Caco-2 (cell line): ENCODE results near the gene DDIAS. TPM values are rescaled to one million over a fixed set of nuclear protein-coding genes. Genes with fewer than 3 reads are reported as not detected.
A peak's percentile ranks its signal among the peaks of the same experiment; 100 is the strongest.

ENCODE experiments used
- BruUV-seq: library from RNA; stranded (reverse); fragments of 400-500 nt; replicated peaks from 2 replicates; lab custom pipeline; 2021; lab: Mats Ljungman, UMichigan
- CTCF ChIA-PET: fragments of 300-600 bp; sonication (Branson Sonifier 250); formaldehyde crosslinking; loops from one replicate; lab custom pipeline; 2022; ENCODE audit warnings: antibody characterized with exemption; lab: Charles Lee
- POLR2A ChIA-PET: fragments of 300-600 bp; sonication (Branson Sonifier 250); formaldehyde crosslinking; loops from one replicate; lab custom pipeline; 2022; ENCODE audit warnings: antibody characterized with exemption; lab: Charles Lee
- DNase-seq, 2 experiments: peaks; one replicate each; pipeline versions ENCODE4 v3.0.0 to v3.0.0-alpha.2; 2020 to 2022
- H3K27me3 ChIP-seq: replicated peaks from 2 replicates; pipeline ENCODE4 v1.6.0; 2011; ENCODE audit warnings: low read length; ENCODE audit not compliant: control insufficient read depth, insufficient read depth
- H3K36me3 ChIP-seq: 2 replicates; pipeline ENCODE4 v1.5.1; 2011; ENCODE audit warnings: low read length; ENCODE audit not compliant: control insufficient read depth, insufficient read depth
- H3K4me1 ChIP-seq: fragments of 250-450 bp; sonication (Bioruptor Pico); 2 replicates; pipeline ENCODE4 v1.5.1; 2020; ENCODE audit warnings: mild to moderate bottlenecking
- H3K4me3 ChIP-seq: 2 replicates; pipeline ENCODE4 v1.5.1; 2011; ENCODE audit warnings: low read depth, mild to moderate bottlenecking, control low read depth, low read length
- H3K9me3 ChIP-seq: fragments of 250-450 bp; sonication (Bioruptor Pico); 2 replicates; pipeline ENCODE4 v1.5.1; 2020; ENCODE audit warnings: mild to moderate bottlenecking, moderate library complexity
- H3K27ac Mint-ChIP-seq: one replicate; pipeline ENCODE4 v1.8.0; 2022; ENCODE audit warnings: mixed read lengths; ENCODE audit not compliant: unreplicated experiment
- H3K27me3 Mint-ChIP-seq: one replicate; pipeline ENCODE4 v1.8.0; 2022; ENCODE audit warnings: mixed read lengths; ENCODE audit not compliant: insufficient read depth, unreplicated experiment
- H3K36me3 Mint-ChIP-seq: one replicate; pipeline ENCODE4 v1.8.0; 2022; ENCODE audit warnings: mild to moderate bottlenecking, mixed read lengths; ENCODE audit not compliant: insufficient read depth, unreplicated experiment
- H3K4me1 Mint-ChIP-seq: one replicate; pipeline ENCODE4 v1.8.0; 2022; ENCODE audit warnings: low read depth, mixed read lengths; ENCODE audit not compliant: unreplicated experiment
- H3K4me3 Mint-ChIP-seq: one replicate; pipeline ENCODE4 v1.8.0; 2022; ENCODE audit warnings: mild to moderate bottlenecking, moderate library complexity, mixed read lengths; ENCODE audit not compliant: unreplicated experiment
- H3K9me3 Mint-ChIP-seq: one replicate; pipeline ENCODE4 v1.8.0; 2022; ENCODE audit warnings: mixed read lengths; ENCODE audit not compliant: unreplicated experiment
- CTCF ChIP-seq, 2 experiments: fragments of 200-600 bp in 1 of 2; IDR thresholded peaks; 1 replicate in 1 of 2; 2 replicates in 1 of 2; pipeline versions ENCODE4 v1.5.1 to v1.8.0; 2011 to 2022; ENCODE audit warnings: antibody characterized with exemption in 1 of 2, control low read depth in 1 of 2, inconsistent platforms in 1 of 2, low read depth in 1 of 2, low read length in 1 of 2, mild to moderate bottlenecking in 1 of 2, moderate library complexity in 1 of 2; ENCODE audit not compliant: insufficient read depth in 1 of 2, severe bottlenecking in 1 of 2, unreplicated experiment in 1 of 2
- intact Hi-C: fragments of 100-400 bp; cut with micrococcal nuclease; formaldehyde crosslinking; loops from one replicate; pipeline ENCODE4 v1.10.0; 2022; ENCODE audit not compliant: unreplicated experiment
- total RNA-seq: library from RNA; stranded (reverse); gene quantifications from 2 replicates; pipeline ENCODE4 v1.2.3, GENCODE V29; 2022

DDIAS gene
- total RNA-seq, 1 experiment from 2014 or later = 22.0 TPM

GRCh38 chr11:82901922-82902485, 468 bp downstream of the DDIAS start:
- CTCF ChIA-PET = interaction anchor here (1.0 to 3.6 kb wide), 11 partner anchors 25 to 384 kb away, joined by 3 to 68 read pairs (median 8); partner anchors contain the start of genes CCDC90B, PCF11 and RAB30
- peaks cover 23% of the 10 kb centered on the region for H3K36me3 Mint-ChIP-seq
- POLR2A ChIA-PET = interaction anchor here (0.5 to 2.5 kb wide), 18 partner anchors 8 to 384 kb away, joined by 3 to 34 read pairs (median 4); partner anchors contain the start of genes ANKRD42, CCDC90B, PCF11 and RAB30
- H3K4me1 Mint-ChIP-seq = peaks cover 29% of the 10 kb centered on the region
- Histone ChIP-seq H3K36me3 (no peaks in the 10 kb centered on the region), H3K4me1 (peaks cover 4% of the 10 kb centered on the region; the same call in 1 of the 2 replicates), H3K9me3 (no peaks in the 10 kb centered on the region), H3K27me3 (no peaks in the 10 kb centered on the region), H3K4me3 (peak overlapping the region; percentile 63)
- peak overlapping the region; percentile 93 for H3K4me3 Mint-ChIP-seq
- H3K27me3 Mint-ChIP-seq = no peaks in the 10 kb centered on the region
- TF ChIP-seq CTCF (IDR thresholded peaks at IDR 0.05; ENCODE audit: insufficient read depth in 1 of 2, low read depth in 1 of 2, low read length in 1 of 2, severe bottlenecking in 1 of 2, unreplicated experiment in 1 of 2) = no peak
- peak in 1 of 2 experiments; percentile 21 for DNase-seq
- TSS peak; percentile 59 for BruUV-seq
- no peaks in the 10 kb centered on the region for H3K9me3 Mint-ChIP-seq
- H3K27ac Mint-ChIP-seq = peak overlapping the region; percentile 95
- intact Hi-C loops = loop anchor here (1.0 to 2.0 kb wide), 4 partner anchors 169 to 823 kb away; partner anchors contain the start of genes ANKRD42 and RAB30

GRCh38 chr11:82902880-82903279, 1.3 kb downstream of the DDIAS start:
- H3K4me1 Mint-ChIP-seq = peaks cover 27% of the 10 kb centered on the region

More at GRCh38 chr11:82902880-82903279, 1.3 kb downstream of the DDIAS start:
- H3K9me3 ChIP-seq = no peaks in the 10 kb centered on the region
- no TSS peak for BruUV-seq
- H3K36me3 ChIP-seq = no peaks in the 10 kb centered on the region
- Mint-ChIP-seq H3K27ac (peak overlapping the region; percentile 95), H3K9me3 (no peaks in the 10 kb centered on the region), H3K36me3 (peaks cover 23% of the 10 kb centered on the region), H3K27me3 (no peaks in the 10 kb centered on the region), H3K4me3 (peak overlapping the region; percentile 93)
- ChIA-PET POLR2A (no interaction called here), CTCF (no interaction called here)
- H3K4me1 ChIP-seq = peaks cover 4% of the 10 kb centered on the region; the same call in 1 of the 2 replicates
- H3K27me3 ChIP-seq = no peaks in the 10 kb centered on the region
- no peak for TF ChIP-seq CTCF (IDR thresholded peaks at IDR 0.05; ENCODE audit: insufficient read depth in 1 of 2, low read depth in 1 of 2, low read length in 1 of 2, severe bottlenecking in 1 of 2, unreplicated experiment in 1 of 2)
- H3K4me3 ChIP-seq = no peak overlapping the region; the same call in 1 of the 2 replicates
- intact Hi-C loops = no loop called here
- no peak for DNase-seq
